ENCODE results near the gene CACNA1D. TPM values are rescaled to one million over a fixed set of nuclear protein-coding genes. Genes with fewer than 3 reads are reported as not detected.

CACNA1D gene
- total RNA-seq, 1 experiment from 2014 or later: not detected

DNA sequence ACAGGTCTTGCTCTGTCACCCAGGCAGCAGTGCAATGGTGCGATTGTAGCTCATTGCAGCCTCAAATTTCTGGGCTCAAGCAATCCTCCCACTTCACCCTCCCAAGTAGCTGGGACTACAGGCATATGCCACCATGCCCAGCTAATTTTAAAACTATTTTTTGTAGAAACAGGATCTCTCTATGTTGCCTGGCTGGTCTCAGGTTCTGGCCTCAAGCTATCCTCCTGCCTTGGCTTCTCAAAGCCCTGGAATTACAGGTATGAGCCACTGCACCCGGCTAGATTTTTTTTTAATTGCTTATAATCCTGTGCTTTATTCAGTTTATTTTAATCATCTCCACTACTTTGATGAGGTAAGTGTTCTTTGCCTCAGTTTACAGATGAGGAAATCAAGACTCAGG lies 195.3 kb downstream of the CACNA1D start:
- Histone ChIP-seq H3K9me3 (ENCODE audit: low read depth, low read length, poor library complexity, severe bottlenecking) (no peaks in the 10 kb centered on the region), H3K27me3 (replicated peaks; ENCODE audit: insufficient read depth, low read depth, low read length, poor library complexity) (no peaks in the 10 kb centered on the region), H3K36me3 (ENCODE audit: insufficient read depth, low read length, poor library complexity, severe bottlenecking) (no peaks in the 10 kb centered on the region), H3K4me3 (ENCODE audit: low read depth, low read length, poor library complexity, severe bottlenecking) (no peak overlapping the region), H3K4me1 (ENCODE audit: insufficient read depth, low read length, poor library complexity, severe bottlenecking) (no peaks in the 10 kb centered on the region), H3K27ac (ENCODE audit: low read depth, low read length, poor library complexity, severe bottlenecking) (no peak overlapping the region)
- TF ChIP-seq EZH2 (IDR thresholded peaks at IDR 0.05; ENCODE audit: borderline replicate concordance, low read depth, low read length, poor library complexity, severe bottlenecking): no peak
- TF ChIP-seq, protein P1, sequence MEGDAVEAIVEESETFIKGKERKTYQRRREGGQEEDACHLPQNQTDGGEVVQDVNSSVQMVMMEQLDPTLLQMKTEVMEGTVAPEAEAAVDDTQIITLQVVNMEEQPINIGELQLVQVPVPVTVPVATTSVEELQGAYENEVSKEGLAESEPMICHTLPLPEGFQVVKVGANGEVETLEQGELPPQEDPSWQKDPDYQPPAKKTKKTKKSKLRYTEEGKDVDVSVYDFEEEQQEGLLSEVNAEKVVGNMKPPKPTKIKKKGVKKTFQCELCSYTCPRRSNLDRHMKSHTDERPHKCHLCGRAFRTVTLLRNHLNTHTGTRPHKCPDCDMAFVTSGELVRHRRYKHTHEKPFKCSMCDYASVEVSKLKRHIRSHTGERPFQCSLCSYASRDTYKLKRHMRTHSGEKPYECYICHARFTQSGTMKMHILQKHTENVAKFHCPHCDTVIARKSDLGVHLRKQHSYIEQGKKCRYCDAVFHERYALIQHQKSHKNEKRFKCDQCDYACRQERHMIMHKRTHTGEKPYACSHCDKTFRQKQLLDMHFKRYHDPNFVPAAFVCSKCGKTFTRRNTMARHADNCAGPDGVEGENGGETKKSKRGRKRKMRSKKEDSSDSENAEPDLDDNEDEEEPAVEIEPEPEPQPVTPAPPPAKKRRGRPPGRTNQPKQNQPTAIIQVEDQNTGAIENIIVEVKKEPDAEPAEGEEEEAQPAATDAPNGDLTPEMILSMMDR (conservative IDR thresholded peaks at IDR 0.05; ENCODE audit: low read depth, low read length): no peak
- intact Hi-C loops (cut with micrococcal nuclease; ENCODE audit: unreplicated experiment): no loop called here
- ChIA-PET POLR2A (ENCODE audit: low non-redundant PET) (no interaction called here), CTCF (no interaction called here)
- BruUV-seq (replicated peaks): no TSS peak
- DNase-seq (ENCODE audit: low spot score): no peak

DNA sequence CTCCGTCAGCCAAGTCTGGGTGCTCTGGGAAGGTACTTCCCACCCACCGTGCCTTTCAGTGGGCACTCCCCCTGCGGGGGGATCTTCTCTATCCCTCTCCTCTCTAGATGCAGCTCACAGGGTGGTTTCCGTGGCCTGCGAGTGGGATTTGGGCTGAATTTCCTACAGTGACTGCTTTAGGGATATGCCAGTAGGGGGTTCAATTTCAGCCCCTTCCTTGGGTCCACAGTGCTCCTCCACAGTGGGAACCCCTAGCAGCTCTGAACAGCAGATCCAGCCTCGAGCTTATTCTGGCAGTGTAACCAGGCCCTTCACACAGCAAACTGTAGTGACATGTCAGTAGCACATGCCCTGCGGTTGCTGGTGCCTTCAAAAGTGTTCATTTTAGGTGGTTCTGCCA lies 196.1 kb downstream of the CACNA1D start:
- intact Hi-C loops (cut with micrococcal nuclease; ENCODE audit: unreplicated experiment): no loop called here
- no peak for TF ChIP-seq EZH2 (IDR thresholded peaks at IDR 0.05; ENCODE audit: borderline replicate concordance, low read depth, low read length, poor library complexity, severe bottlenecking)
- TF ChIP-seq, protein P1 (conservative IDR thresholded peaks at IDR 0.05; ENCODE audit: low read depth, low read length): no peak
- POLR2A ChIA-PET (ENCODE audit: low non-redundant PET): no interaction called here

DNA sequence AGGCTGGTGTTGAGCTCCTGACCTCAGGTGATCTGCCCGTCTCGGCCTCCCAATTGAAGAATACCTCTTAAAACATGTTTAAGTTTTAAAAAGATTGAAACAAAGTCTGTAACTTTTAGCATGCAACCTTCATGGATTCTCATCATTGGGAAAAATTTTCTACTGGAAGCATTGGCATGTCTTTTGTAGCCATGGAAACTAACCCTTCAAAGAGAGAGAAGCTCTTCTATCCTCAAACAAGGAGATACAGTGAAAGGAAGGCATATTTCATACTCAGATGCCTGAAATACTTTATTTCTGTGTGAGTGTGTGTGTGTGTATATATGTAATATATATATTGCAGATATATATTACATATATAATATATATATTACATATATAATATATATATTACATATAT lies 196.9 kb downstream of the CACNA1D start:
- TF ChIP-seq, protein P1 (conservative IDR thresholded peaks at IDR 0.05; ENCODE audit: low read depth, low read length): no peak
- no peak for TF ChIP-seq EZH2 (IDR thresholded peaks at IDR 0.05; ENCODE audit: borderline replicate concordance, low read depth, low read length, poor library complexity, severe bottlenecking)
- H3K27me3 ChIP-seq (replicated peaks; ENCODE audit: insufficient read depth, low read depth, low read length, poor library complexity): no peaks in the 10 kb centered on the region
- POLR2A ChIA-PET (ENCODE audit: low non-redundant PET): no interaction called here
- DNase-seq (ENCODE audit: low spot score): no peak
- BruUV-seq (replicated peaks): no TSS peak
- no peak overlapping the region for H3K27ac ChIP-seq (ENCODE audit: low read depth, low read length, poor library complexity, severe bottlenecking)
- no peaks in the 10 kb centered on the region for H3K9me3 ChIP-seq (ENCODE audit: low read depth, low read length, poor library complexity, severe bottlenecking)
- intact Hi-C loops (cut with micrococcal nuclease; ENCODE audit: unreplicated experiment): no loop called here
- no peak overlapping the region for H3K4me3 ChIP-seq (ENCODE audit: low read depth, low read length, poor library complexity, severe bottlenecking)
- no peaks in the 10 kb centered on the region for H3K4me1 ChIP-seq (ENCODE audit: insufficient read depth, low read length, poor library complexity, severe bottlenecking)
- CTCF ChIA-PET: no interaction called here
- no peaks in the 10 kb centered on the region for H3K36me3 ChIP-seq (ENCODE audit: insufficient read depth, low read length, poor library complexity, severe bottlenecking)

More for the DNA sequence above, 196.1 kb downstream of the CACNA1D start:
- Histone ChIP-seq H3K27me3 (replicated peaks; ENCODE audit: insufficient read depth, low read depth, low read length, poor library complexity) (no peaks in the 10 kb centered on the region), H3K9me3 (ENCODE audit: low read depth, low read length, poor library complexity, severe bottlenecking) (no peaks in the 10 kb centered on the region), H3K36me3 (ENCODE audit: insufficient read depth, low read length, poor library complexity, severe bottlenecking) (no peaks in the 10 kb centered on the region), H3K4me1 (ENCODE audit: insufficient read depth, low read length, poor library complexity, severe bottlenecking) (no peaks in the 10 kb centered on the region), H3K4me3 (ENCODE audit: low read depth, low read length, poor library complexity, severe bottlenecking) (no peak overlapping the region), H3K27ac (ENCODE audit: low read depth, low read length, poor library complexity, severe bottlenecking) (no peak overlapping the region)
- DNase-seq (ENCODE audit: low spot score): no peak
- CTCF ChIA-PET: no interaction called here
- no TSS peak for BruUV-seq (replicated peaks)

All from A673 (cell line).